ENCODE results near the gene SRGAP3.

Gene SRGAP3

GRCh38 chr3:9201266-9201665 is 48.2 kb downstream of the SRGAP3 start:
- no peak for TF ChIP-seq CTCF (conservative IDR thresholded peaks at IDR 0.05)
- no peak overlapping the region for H3K27ac ChIP-seq

GRCh38 chr3:9199775-9200174 is 49.7 kb downstream of the SRGAP3 start:
- no peak for TF ChIP-seq CTCF (conservative IDR thresholded peaks at IDR 0.05)

GRCh38 chr3:9198899-9199335 is 50.5 kb downstream of the SRGAP3 start:
- no peak for TF ChIP-seq CTCF (conservative IDR thresholded peaks at IDR 0.05)
- H3K27ac ChIP-seq = peak overlapping the region; percentile 14; the same call in 1 of the 2 replicates

More at GRCh38 chr3:9199775-9200174, 49.7 kb downstream of the SRGAP3 start:
- no peak overlapping the region for H3K27ac ChIP-seq

DNA sequence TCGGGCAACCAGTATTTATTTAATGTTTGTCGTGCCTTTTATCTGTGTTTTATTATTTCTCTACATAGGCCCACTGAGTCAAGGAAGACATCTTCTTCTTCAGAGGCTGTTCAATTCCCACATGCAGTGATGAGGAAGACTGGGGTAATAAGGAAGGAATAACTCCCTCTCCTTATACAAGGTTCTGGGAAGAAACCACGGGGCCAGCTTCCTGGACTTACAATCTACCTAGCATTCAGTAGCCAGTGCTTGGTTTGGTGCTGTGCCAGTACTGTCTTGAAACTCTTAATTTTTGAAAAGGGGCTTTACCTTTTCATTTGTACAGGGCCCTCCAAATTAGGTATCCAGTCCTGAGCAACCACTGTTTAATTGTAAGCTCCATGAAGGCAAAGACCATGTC is 51.2 kb downstream of the SRGAP3 start:
- no peak for TF ChIP-seq CTCF (conservative IDR thresholded peaks at IDR 0.05)
- peak overlapping the region; percentile 14; the same call in 1 of the 2 replicates for H3K27ac ChIP-seq

GRCh38 chr3:9196020-9196419 is 53.4 kb downstream of the SRGAP3 start:
- peak overlapping the region; percentile 81 for H3K27ac ChIP-seq
- TF ChIP-seq CTCF (conservative IDR thresholded peaks at IDR 0.05) = no peak

GRCh38 chr3:9195390-9195789 is 54.1 kb downstream of the SRGAP3 start:
- TF ChIP-seq CTCF (conservative IDR thresholded peaks at IDR 0.05) = no peak
- peak overlapping the region; percentile 81 for H3K27ac ChIP-seq

DNA sequence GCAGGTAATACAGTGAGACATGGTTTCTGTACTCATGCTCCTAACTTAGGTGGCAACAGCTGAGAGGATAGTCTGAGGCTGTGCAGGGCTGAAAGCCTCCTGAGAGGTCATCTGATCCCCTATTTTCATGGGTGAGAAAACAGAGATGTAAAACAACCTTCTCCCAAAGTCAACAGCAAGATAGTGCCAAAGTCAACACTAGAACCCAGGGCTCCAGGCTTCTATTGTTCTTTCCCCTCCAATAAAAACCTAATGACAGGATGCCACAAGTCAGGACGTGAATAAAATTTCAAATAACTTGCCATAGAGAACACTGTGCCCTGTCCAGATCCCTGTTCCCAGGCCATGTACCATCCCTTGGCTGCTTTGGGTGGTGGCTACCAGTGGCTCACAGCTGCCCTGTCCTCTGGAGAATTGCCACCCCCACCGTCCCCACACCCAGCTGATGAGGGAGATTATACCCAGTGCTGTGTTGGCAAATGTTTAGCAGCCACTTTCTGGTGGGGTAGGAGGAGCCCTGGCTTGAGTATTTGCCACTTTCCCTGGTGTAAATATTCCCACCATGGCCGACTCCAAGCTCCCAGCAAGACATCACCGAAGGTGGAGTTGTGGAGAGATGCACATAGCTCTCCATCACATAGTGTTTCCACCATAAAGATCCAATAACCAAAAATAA is 54.8 kb downstream of the SRGAP3 start:
- peak overlapping the region; percentile 81 for H3K27ac ChIP-seq
- no peak for TF ChIP-seq CTCF (conservative IDR thresholded peaks at IDR 0.05)

Data from VCaP (cell line).